CD4-positive, alpha-beta T cell (primary cell): ENCODE measurements around the gene WDR46. TPM values are rescaled to one million over a fixed set of nuclear protein-coding genes. Genes with fewer than 3 reads are reported as not detected.
A peak's percentile ranks its signal among the peaks of the same experiment; 100 is the strongest.

Experiments
- ATAC-seq: fragments of 200-7000 bp; cut with Tn5 transposase; one replicate; pipeline ENCODE4 v1.10.0; 2022; ENCODE audit warnings: mild to moderate bottlenecking; ENCODE audit not compliant: poor library complexity
- CTCF ChIA-PET: fragments of 350-600 bp; sonication (Branson Sonifier 250); formaldehyde crosslinking; loops from one replicate; lab custom pipeline; 2021; ENCODE audit warnings: antibody characterized with exemption, inconsistent platforms; lab: Charles Lee
- POLR2A ChIA-PET: fragments of 350-600 bp; sonication (Branson Sonifier 250); formaldehyde crosslinking; loops from one replicate; lab custom pipeline; 2021; ENCODE audit warnings: antibody characterized with exemption, inconsistent platforms; lab: Charles Lee
- DNase-seq, 14 experiments: peaks; one replicate each; pipeline ENCODE4 v3.0.0-alpha.2; 2013 to 2020; ENCODE audit warnings: mixed read lengths in 2 of 14
- H3K27ac ChIP-seq, 2 donors: one replicate each; pipeline versions ENCODE4 v1.5.1 to v1.7.0; 2013; ENCODE audit warnings: low read length in 2 of 2, low read depth in 1 of 2, mild to moderate bottlenecking in 1 of 2
- H3K27me3 ChIP-seq, 2 experiments: 1 replicate in 1 of 2; 2 replicates in 1 of 2; pipeline versions ENCODE4 v1.6.1 to v1.7.0; 2013; ENCODE audit warnings: low read length in 2 of 2, control low read depth in 1 of 2, mild to moderate bottlenecking in 1 of 2, moderate library complexity in 1 of 2; ENCODE audit not compliant: insufficient read depth in 2 of 2, control insufficient read depth in 1 of 2
- H3K36me3 ChIP-seq: one replicate; pipeline ENCODE4 v1.6.1; 2013; ENCODE audit warnings: low read length, control low read depth; ENCODE audit not compliant: insufficient read depth
- H3K4me1 ChIP-seq: one replicate; pipeline ENCODE4 v1.6.1; 2013; ENCODE audit warnings: low read length, control low read depth; ENCODE audit not compliant: insufficient read depth
- H3K4me3 ChIP-seq: one replicate; pipeline ENCODE4 v1.5.1; 2013; ENCODE audit warnings: mild to moderate bottlenecking, low read length, moderate library complexity
- H3K9me3 ChIP-seq, 2 experiments: 1 replicate in 1 of 2; 2 replicates in 1 of 2; pipeline versions ENCODE4 v1.6.1 to v1.7.0; 2013; ENCODE audit warnings: low read length in 2 of 2, mild to moderate bottlenecking in 2 of 2, control low read depth in 1 of 2, moderate library complexity in 1 of 2; ENCODE audit not compliant: control insufficient read depth in 1 of 2, insufficient read depth in 1 of 2
- H3K27ac Mint-ChIP-seq: one replicate; pipeline ENCODE4 v1.8.0; 2020; ENCODE audit warnings: mixed read lengths
- H3K27me3 Mint-ChIP-seq: one replicate; pipeline ENCODE4 v1.8.0; 2021; ENCODE audit warnings: mixed read lengths
- H3K36me3 Mint-ChIP-seq: one replicate; pipeline ENCODE4 v1.8.0; 2021; ENCODE audit warnings: low read depth, mixed read lengths
- H3K4me1 Mint-ChIP-seq: one replicate; pipeline ENCODE4 v1.8.0; 2021; ENCODE audit warnings: low read depth, mixed read lengths
- H3K4me3 Mint-ChIP-seq: one replicate; pipeline ENCODE4 v1.8.0; 2020; ENCODE audit warnings: mild to moderate bottlenecking, mixed read lengths
- H3K9me3 Mint-ChIP-seq: one replicate; pipeline ENCODE4 v1.8.0; 2020; ENCODE audit warnings: mixed read lengths
- CTCF ChIP-seq: fragments of 200-600 bp; IDR thresholded peaks from one replicate; pipeline ENCODE4 v1.8.0; 2022; ENCODE audit warnings: antibody characterized with exemption, mild to moderate bottlenecking
- intact Hi-C, 2 experiments: fragments of 100-400 bp; cut with DNase I in 1 of 2; cut with micrococcal nuclease in 1 of 2; formaldehyde crosslinking; loops; one replicate each; pipeline versions ENCODE4 v1.15.1 to v1.9.0; 2023 to 2025; cut with DNase I, micrococcal nuclease
- total RNA-seq, 174 experiments: library from RNA in 2 of 174; stranded (reverse) in 2 of 174; gene quantifications; one replicate each; pipeline ENCODE4 v1.2.3 and lab custom pipeline; 2021 to 2026

The WDR46 gene
- total RNA-seq, 2 experiments from 2014 or later = 13.6 to 15.8 TPM

- H3K4me3 ChIP-seq = peak overlapping the region; percentile 91
- H3K27ac ChIP-seq = peak overlapping the region; percentile 55 to 96
- H3K9me3 ChIP-seq = no peaks in the 10 kb centered on the region
- H3K27ac Mint-ChIP-seq = peak overlapping the region; percentile 99
- peaks cover 61% of the 10 kb centered on the region for H3K36me3 ChIP-seq
- DNase-seq (no peak), ATAC-seq (no peak)
- H3K4me1 ChIP-seq = peaks cover 37% of the 10 kb centered on the region
- H3K4me1 Mint-ChIP-seq = peaks cover 26% of the 10 kb centered on the region
- ChIA-PET CTCF (interaction anchor here (3.1 kb wide), 1 partner anchor 19 kb away, joined by 22 read pairs; the partner anchor contains the start of gene B3GALT4), POLR2A (interaction anchor here (3.4 to 7.5 kb wide), 5 partner anchors 8 to 48 kb away, joined by 75 to 88 read pairs (median 80); partner anchors contain the start of genes B3GALT4, PFDN6, RPS18 and TAPBP)
- no peaks in the 10 kb centered on the region for H3K9me3 Mint-ChIP-seq
- no peaks in the 10 kb centered on the region for H3K27me3 ChIP-seq
- TF ChIP-seq CTCF = no peak
- peaks cover 79% of the 10 kb centered on the region for H3K36me3 Mint-ChIP-seq
- H3K4me3 Mint-ChIP-seq = peak overlapping the region; percentile 73
- intact Hi-C loops = loop anchor here in 1 of 2 experiments (10.0 kb wide), 1 partner anchor 1432 kb away; the partner anchor contains the start of gene NEU1
- no peaks in the 10 kb centered on the region for H3K27me3 Mint-ChIP-seq
Measured at GRCh38 chr6:33296797-33297405, 7.9 kb upstream of the WDR46 start.

DNA sequence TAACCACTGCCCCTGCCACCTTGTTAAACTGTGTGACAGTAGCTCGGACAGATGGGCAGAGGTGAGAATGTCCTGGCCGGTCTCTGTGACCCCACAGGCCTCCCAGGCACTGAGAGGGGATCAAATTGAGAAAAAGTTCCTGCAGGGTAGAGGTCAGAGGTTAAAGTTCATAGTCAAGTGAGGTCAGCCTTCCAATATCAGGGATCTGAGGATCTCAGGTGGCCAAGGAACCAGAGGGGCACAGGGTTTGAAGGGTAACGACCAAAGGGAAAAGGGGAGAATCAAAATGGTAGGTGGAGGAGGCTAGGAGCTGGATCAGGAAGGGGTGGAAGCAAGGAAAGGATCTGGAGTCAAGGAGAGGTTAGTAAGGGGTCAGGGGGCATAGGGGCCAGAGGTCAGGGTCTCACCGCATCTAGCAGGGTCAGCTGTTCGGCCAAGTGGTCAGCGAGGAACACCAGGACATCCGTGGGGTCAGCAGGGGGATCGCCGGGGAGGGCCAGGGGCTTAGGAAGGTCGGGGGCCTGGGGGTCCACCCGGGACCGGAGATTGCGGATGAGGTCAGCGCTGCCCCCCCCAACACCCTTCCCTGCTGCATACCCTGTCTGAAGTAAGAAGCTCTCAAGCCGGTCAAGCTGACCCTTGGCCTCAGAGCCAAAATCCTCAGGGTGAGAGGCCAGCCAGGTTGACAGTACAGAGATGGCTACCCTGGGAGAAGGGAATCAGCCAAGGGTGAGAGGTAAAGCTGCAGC lies 6.8 kb upstream of the WDR46 start:
- H3K36me3 ChIP-seq = peaks cover 64% of the 10 kb centered on the region
- TF ChIP-seq CTCF = no peak
- ChIA-PET CTCF (no interaction called here), POLR2A (interaction anchor here (0.5 to 7.5 kb wide), 5 partner anchors 16 to 1110 kb away, joined by 3 to 88 read pairs (median 80); partner anchors contain the start of genes RPS18, TAPBP, VPS52 and ZBTB22)
- peaks cover 38% of the 10 kb centered on the region for H3K4me1 ChIP-seq
- H3K4me1 Mint-ChIP-seq = peaks cover 27% of the 10 kb centered on the region
- H3K27ac Mint-ChIP-seq = peak overlapping the region; percentile 99
- H3K9me3 ChIP-seq = no peaks in the 10 kb centered on the region
- no peak overlapping the region for H3K4me3 ChIP-seq
- no peaks in the 10 kb centered on the region for H3K27me3 ChIP-seq
- DNase-seq (no peak), ATAC-seq (no peak)
- H3K9me3 Mint-ChIP-seq = no peaks in the 10 kb centered on the region
- peaks cover 77% of the 10 kb centered on the region for H3K36me3 Mint-ChIP-seq
- no peak overlapping the region for H3K27ac ChIP-seq
- H3K4me3 Mint-ChIP-seq = peak overlapping the region; percentile 78
- intact Hi-C loops = loop anchor here in 1 of 2 experiments (10.0 kb wide), 1 partner anchor 1431 kb away; the partner anchor contains the start of gene NEU1
- H3K27me3 Mint-ChIP-seq = no peaks in the 10 kb centered on the region

DNA sequence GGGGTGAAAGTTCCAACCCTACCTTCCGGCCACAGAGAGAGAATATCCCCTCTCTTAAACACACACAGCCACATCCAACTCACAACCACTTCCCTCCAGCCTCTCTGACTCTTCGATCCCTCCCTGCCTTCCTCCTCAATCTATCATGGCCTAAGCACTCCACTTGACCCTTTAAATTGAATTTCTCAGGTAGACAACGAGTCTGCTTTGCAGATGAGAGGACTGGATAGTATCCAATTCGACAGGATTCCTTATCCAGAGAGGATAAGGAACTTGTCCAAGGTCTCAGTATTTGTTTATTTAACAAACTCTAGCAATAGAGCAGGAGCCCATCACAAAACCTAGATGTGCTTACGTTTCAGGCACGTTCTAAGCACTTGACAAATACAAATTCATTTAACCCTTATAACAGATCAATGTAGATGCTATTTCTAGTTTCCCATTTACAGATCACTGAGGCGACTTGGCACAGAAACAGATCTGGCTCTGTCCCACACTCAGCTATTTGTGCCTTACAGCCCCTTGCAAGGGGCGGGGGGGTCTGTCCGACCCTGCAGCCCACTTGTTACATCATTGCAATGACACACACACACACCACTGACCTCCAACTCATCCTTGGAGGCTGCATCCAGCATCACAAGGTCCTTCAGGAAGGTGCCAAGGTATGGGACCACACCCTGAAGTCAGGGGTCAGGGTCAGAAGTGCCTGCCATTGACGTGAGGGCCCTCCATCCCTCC lies 5.2 kb upstream of the WDR46 start:
- Histone ChIP-seq H3K9me3 (no peaks in the 10 kb centered on the region), H3K4me3 (no peak overlapping the region), H3K27ac (no peak overlapping the region), H3K27me3 (no peaks in the 10 kb centered on the region), H3K36me3 (peaks cover 66% of the 10 kb centered on the region), H3K4me1 (peaks cover 41% of the 10 kb centered on the region)
- no peak for TF ChIP-seq CTCF
- peaks cover 32% of the 10 kb centered on the region for H3K4me1 Mint-ChIP-seq
- peaks cover 75% of the 10 kb centered on the region for H3K36me3 Mint-ChIP-seq
- H3K4me3 Mint-ChIP-seq = peak overlapping the region; percentile 45
- H3K9me3 Mint-ChIP-seq = no peaks in the 10 kb centered on the region
- DNase-seq = no peak
- H3K27ac Mint-ChIP-seq = peak overlapping the region; percentile 44
- intact Hi-C loops = loop anchor here in 1 of 2 experiments (10.0 kb wide), 1 partner anchor 1429 kb away; the partner anchor contains the start of gene NEU1
- CTCF ChIA-PET = no interaction called here
- no peak for ATAC-seq
- H3K27me3 Mint-ChIP-seq = no peaks in the 10 kb centered on the region
- POLR2A ChIA-PET = no interaction called here
